ENCODE results near the gene DPY19L2.
"Not testable (repeated sequence)": the region's sequence is repeated elsewhere in the genome, so short reads cannot be mapped to it uniquely, and the experiment has no call there.

- not testable (repeated sequence) for TF ChIP-seq POLR2A, CTCF (IDR thresholded peaks at IDR 0.05)
Observed at GRCh38 chr12:63689141-63689540, 20.8 kb upstream of the DPY19L2 start.
